ENCODE results near the gene COL25A1.

Gene COL25A1

GRCh38 chr4:109302361-109303139 is at the start of gene COL25A1:
TSS of gene COL25A1 (minus strand) at chr4:109302658.
- DNase-seq = peak; percentile 35

DNA sequence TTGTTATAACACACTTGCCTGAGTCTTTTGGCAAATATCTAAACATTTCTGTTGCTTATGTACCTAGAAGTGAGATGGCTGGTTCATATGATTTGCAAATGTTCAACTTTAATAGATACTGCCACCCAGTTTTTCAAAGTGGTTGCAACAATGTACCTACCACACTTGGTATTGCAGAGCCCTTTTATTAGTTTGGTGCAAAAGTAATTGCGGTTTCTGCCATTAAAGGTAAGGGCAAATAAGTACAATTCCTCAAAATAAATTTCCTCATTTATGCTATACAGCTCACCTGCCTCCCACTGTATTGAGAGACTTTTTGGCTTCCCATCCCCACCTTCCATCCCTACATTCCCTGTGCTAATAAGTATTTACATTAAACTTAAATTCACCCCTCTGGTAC is 47.7 kb upstream of the COL25A1 start:
- DNase-seq = no peak

- DNase-seq = no peak
Observed at GRCh38 chr4:109334129-109335105, 32.0 kb upstream of the COL25A1 start.

DNA sequence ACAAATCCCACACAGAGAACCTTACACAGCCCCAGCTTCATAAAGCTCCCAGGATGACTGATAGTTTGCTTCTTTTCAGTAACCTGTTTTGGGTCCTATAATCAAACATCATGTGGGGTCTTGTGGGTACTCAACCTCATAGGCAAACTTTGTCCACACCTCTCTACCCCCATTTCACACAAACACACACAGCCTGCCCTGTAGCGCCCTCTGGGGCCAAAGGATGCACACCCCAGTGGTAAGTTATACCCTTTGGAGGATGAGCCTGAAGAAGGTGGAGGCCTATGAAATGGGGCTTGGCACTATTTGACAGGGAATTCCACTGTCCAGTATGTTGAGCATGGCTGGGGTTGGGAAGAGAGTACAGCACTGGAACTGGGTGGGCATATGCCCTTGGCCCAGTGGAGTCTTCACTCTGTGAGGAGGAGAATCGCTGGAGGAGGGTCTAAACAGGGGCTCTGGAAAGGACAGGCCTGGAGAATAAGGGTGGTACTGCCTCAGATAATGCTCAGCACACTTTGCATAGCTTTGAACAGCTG is 30.5 kb upstream of the COL25A1 start:
- no peak for DNase-seq

DNA sequence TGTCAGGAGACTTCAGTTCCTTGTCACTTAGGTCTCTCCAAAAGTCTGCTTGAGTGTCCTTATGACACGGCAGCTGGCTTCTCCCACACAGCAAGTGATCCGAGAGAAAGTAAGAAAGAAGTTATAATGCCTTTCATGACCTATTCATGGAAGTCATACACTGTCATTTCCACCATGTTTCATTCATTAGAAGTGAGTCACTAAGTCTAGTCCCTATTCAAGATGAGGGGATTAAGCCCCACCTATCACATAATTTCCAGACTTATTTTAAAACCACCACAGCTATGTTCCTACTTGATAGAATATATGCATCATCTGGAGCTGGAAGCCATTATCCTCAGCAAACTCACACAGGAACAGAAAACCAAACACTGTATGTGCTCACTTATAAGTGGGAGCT is 25.2 kb upstream of the COL25A1 start:
- DNase-seq = no peak

DNA sequence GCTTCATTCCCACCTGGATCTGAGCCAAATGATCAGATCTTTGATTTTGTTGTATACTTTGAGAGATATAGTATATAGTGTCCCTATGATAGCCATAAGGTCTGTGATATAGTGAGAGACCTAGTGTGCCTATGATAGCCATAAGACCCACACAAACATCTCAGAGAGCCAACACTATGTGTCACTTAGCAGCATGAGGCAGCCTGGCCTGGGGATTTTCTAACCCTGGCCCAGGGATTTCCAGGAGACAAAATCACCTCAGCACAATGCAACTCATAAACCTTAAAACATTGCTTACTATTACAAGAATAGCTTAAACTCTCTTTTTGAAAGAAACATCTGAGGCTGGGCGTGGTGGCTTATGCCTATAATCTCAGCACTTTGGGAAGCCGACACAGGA is 23.2 kb upstream of the COL25A1 start:
- no peak for DNase-seq

DNA sequence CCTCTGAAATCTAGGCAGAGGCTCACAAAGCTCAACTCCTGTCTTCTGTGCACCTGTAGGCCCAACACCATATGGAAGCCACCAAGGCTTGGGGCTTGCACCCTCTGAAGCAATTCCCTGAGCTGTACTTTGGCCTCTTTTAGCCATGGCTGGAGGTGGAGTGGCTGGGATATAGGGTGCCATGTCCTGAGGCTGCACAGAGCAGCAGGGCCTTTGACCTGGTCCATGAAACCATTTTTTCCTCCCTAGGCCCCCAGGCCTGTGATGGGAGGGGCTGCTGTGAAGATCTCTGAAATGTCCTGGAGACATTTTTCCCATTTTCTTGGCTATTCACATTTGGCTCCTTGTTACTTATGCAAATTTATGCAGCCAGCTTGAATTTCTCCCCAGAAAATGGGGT is 20.9 kb upstream of the COL25A1 start:
- DNase-seq = no peak

DNA sequence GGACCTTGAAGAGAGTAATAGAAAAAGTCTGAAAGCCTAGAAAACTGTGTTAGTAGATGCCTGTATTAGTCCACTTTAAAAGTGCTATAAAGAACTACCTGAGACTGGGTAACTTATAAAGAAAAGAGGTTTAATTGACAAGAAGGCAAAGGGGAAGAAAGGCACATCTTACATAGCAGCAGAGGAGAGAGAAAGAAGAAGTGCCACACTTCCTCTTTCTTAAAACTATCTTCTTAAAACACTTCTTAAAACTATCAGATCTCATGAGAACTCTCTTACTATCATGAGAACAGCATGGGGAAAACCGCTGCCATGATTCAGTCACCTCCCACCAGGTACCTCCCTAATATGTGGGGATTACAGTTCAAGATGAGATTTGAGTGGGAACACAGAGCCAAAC is 18.8 kb upstream of the COL25A1 start:
- no peak for DNase-seq

GRCh38 chr4:109319684-109320083 is 17.2 kb upstream of the COL25A1 start:
- no peak for DNase-seq

DNA sequence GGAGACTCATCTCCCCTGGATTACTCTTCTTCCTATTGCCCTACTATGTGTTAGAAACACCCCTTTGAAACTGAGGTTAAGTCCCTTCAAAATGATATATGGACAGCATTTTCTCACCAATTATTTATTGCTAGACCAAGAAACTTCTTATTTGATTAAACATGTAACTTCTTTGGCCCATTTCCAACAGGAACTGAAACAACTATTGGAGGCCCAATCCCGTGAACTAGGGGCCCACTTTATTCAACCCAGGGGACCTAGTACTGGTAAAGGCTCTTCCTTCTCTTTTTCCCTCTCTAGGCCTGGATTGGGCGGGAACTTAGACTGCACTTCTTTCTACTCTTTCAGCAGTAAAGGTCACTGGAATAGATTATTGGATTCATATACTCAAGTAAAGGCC is 16.7 kb upstream of the COL25A1 start:
- DNase-seq = no peak

GRCh38 chr4:109315818-109316217 is 13.4 kb upstream of the COL25A1 start:
- no peak for DNase-seq

- no peak for DNase-seq
Observed at GRCh38 chr4:109315341-109315740, 12.9 kb upstream of the COL25A1 start.

DNA sequence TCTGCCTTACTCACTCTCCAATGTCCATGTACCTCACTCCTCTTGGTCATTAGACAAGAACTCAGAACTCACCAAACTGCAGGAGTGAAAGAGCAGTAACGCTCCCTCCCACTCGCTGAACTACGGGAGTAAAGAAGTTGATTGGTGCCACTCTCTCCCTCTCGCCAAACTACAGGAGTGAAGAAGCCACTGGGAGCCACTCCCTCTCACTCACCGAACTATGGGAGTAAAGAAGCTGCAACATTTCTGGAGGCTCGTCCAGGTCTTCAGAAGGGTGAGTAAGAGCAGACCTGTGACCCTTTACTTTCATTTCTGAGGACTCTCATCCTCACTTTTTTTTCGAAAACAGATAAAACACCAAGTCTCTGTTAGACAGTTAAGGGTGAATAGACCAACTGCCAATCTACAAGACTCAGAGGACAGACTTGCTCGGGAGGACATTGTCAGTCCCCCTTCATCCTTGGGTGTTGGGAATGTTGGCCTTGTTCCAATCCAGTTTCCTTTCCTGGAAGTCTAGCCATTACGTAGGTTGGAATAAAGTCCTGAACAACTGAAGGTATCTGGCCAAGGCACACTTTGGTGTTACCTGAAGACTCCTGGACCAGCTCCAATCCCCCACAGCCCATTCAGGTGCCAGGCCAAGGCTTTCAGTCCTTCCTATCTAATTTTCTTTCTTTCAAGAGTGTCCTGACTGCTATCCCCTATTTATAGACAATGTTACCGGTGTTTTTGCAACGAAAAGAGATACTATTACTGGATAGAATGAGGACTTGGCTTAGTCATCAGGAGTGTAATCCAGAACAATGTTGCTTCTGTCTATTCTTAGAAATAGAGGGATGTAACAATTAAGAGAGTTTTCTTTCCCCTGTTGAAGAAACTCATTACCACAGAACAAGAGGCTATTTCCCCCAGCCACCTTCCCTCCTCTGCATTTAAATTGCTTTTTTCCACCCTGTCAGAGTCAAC is 11.0 kb upstream of the COL25A1 start:
- DNase-seq = no peak

DNA sequence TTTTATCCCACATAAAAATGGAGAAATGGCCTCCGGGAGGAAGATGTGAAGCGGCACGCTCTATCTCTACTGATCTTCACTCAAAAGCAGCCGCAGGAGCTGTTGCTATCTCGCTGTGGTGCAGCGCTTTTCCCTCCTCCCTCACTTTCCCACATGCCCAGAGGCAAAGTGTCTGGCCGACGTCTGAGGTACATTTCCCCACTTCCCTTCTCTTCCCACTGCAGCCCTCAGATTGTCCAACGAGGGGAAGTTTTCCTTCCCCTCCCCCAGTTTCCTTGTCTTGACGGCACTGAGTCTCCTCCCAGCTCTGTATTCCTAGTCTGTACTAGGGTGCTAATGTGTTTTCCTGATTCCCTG is 660 bp upstream of the COL25A1 start:
- no peak for DNase-seq

GRCh38 chr4:109301651-109302360 is 652 bp downstream of the COL25A1 start:
- no peak for DNase-seq

DNA sequence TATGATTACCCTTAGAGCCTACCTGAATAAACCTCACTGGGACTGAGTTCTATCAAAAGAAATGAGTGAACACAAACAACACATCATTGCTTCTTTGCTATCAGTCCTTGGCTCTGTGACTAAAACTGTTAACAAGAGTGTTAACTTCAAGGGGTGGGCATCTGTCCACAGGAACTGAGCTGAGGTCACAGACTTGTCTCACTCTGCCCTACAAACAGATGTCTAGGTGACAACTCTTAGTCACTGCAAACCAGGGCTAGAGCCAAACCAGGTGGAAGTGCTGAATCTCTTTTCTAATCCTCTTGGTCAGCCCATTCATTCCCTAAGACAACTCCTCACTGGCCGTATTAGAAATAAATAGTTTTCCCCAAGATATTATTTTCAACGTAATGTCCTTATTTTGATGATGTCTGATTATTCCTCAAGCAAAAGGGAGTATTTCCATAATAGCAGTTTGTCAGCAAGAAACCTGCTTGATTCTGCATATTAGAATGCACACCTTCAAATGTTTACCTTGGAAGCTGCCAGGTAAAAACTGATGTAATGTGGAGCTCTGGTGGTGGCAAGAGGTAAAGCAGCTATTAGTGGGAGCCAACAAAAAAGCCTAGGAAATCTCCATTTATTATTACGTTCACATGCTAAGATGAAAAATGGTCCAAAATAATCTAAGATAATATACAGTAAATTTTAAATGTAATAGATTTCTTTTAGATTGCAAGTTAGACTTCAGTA is 4.0 kb downstream of the COL25A1 start:
- no peak for DNase-seq

DNA sequence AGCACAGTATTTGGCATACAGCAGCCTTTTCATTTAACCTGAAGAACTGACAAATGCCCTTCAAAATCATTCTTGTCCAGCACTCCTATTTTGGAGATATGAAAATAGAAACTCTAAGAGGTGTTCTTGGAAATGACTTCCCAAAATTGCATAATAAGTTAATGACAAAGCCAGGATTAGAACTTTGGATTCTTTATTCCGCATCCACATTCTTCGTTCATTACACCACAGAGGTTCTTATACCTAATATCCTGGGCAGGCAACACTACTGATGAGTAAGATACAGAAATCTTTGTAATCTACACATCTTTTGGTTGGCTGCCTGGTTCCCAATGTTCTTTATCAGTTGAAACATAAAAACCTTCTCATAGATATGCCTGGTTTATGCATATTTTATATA is 5.9 kb downstream of the COL25A1 start:
- no peak for DNase-seq

DNA sequence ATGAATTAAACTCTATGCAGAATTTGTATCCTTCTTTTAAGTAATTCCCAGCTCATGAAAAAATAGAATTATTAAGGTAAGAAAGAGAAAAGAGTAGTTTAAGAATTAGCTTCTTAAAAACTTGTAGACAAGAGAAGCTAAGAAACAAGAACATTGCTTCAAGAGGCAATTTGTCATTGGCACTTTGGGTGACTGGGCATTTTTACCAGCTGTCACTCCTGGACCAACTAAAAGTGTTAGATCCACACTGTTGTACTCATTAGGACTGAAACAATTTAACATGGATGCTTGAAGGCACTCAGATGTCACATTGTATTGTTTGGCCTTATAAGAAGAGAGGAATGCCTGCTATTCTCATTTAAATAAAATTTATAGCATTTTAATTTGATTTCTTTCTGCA is 7.4 kb downstream of the COL25A1 start:
- no peak for DNase-seq

- no peak for DNase-seq
Observed at GRCh38 chr4:109294468-109295020, 7.9 kb downstream of the COL25A1 start.

DNA sequence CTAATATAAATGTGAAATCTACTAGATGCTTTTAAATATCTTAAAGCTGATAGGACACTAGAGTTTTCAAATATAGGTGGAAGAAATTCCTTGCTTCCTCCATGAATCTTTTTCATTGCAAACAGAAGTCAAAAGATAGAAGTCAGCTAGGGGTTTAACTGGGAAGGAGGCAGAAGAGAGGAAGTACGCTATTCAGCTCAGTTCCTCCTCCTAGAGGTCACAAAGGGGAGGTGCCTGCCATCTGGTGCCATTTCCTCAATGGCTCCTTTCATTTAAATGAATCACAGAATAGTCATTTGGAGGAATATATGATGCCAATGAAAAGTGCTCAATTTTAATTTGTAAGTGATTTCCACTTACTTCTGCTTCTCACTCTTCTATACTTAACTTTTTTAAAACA is 8.5 kb downstream of the COL25A1 start:
- DNase-seq = no peak

- no peak for DNase-seq
Observed at GRCh38 chr4:109291707-109292238, 10.7 kb downstream of the COL25A1 start.

Measured in CD4-positive, alpha-beta T cell treated with Interleukin-12 subunit alpha and Interleukin-12 subunit beta, for 1 hour (primary cell).